HEK293 (cell line): ENCODE measurements around the gene TNIK.

Experiments
- CTCF ChIA-PET: fragments of 350-600 bp; formaldehyde crosslinking; extraction: SDS; loops from one replicate; lab custom pipeline; 2021; ENCODE audit warnings: antibody characterized with exemption; lab: Yijun Ruan, JAX
- POLR2A ChIA-PET: fragments of 300-600 bp; formaldehyde crosslinking; extraction: SDS; loops from one replicate; lab custom pipeline; 2020; ENCODE audit warnings: antibody characterized with exemption, inconsistent platforms; lab: Yijun Ruan, JAX
- H3K27ac ChIP-seq: fragments of 200-500 bp; sonication (Bioruptor generic); 2 replicates; pipeline ENCODE4 v1.5.1; 2014; ENCODE audit warnings: low read depth, low read length, control low read depth, inconsistent platforms; ENCODE audit errors: extremely low read depth
- H3K36me3 ChIP-seq, 2 experiments: fragments of 200-500 bp in 1 of 2; sonication (Bioruptor generic) in 1 of 2; 1 replicate in 1 of 2; 2 replicates in 1 of 2; pipeline ENCODE4 v1.5.1; 2014 to 2017; ENCODE audit warnings: inconsistent platforms in 2 of 2, low read length in 2 of 2; ENCODE audit not compliant: control insufficient read depth in 2 of 2, insufficient read depth in 1 of 2
- H3K4me1 ChIP-seq: fragments of 200-500 bp; sonication (Bioruptor generic); 2 replicates; pipeline ENCODE4 v1.5.1; 2014; ENCODE audit warnings: mild to moderate bottlenecking, low read length, inconsistent platforms; ENCODE audit not compliant: control insufficient read depth, insufficient read depth
- H3K4me3 ChIP-seq: 2 replicates; pipeline ENCODE4 v1.5.1; 2011; ENCODE audit warnings: low read depth, mild to moderate bottlenecking, control low read depth, low read length, moderate library complexity
- H3K9me3 ChIP-seq: fragments of 200-500 bp; sonication (Bioruptor generic); 2 replicates; pipeline ENCODE4 v1.5.1; 2014; ENCODE audit warnings: low read depth, low read length, inconsistent platforms; ENCODE audit not compliant: control insufficient read depth, insufficient read depth
- BCL6B ChIP-seq: fragments of 450-650 bp; formaldehyde crosslinking; IDR thresholded peaks from 2 replicates; pipeline ENCODE4 v1.5.1; 2017; ENCODE audit warnings: missing biosample characterization, missing genetic modification characterization
- FEZF1 ChIP-seq: fragments of 450-650 bp; formaldehyde crosslinking; IDR thresholded peaks from 2 replicates; pipeline ENCODE4 v1.5.1; 2016; ENCODE audit warnings: missing biosample characterization, missing genetic modification characterization
- GLIS1 ChIP-seq: fragments of 450-650 bp; formaldehyde crosslinking; IDR thresholded peaks from 2 replicates; pipeline ENCODE4 v1.5.1; 2016; ENCODE audit warnings: missing biosample characterization, missing genetic modification characterization
- HOXC10 ChIP-seq: sonication (generic); formaldehyde crosslinking; IDR thresholded peaks from 2 replicates; pipeline ENCODE4 v1.8.1; 2023; ENCODE audit warnings: mild to moderate bottlenecking, missing genetic modification reagents
- HOXD13 ChIP-seq: sonication (generic); formaldehyde crosslinking; IDR thresholded peaks from 2 replicates; pipeline ENCODE4 v1.8.0; 2022; ENCODE audit warnings: missing genetic modification reagents, borderline replicate concordance
- IKZF3 ChIP-seq: fragments of 450-650 bp; IDR thresholded peaks from 2 replicates; pipeline ENCODE4 v1.5.0; 2018; ENCODE audit warnings: missing biosample characterization, mild to moderate bottlenecking, missing genetic modification characterization, moderate library complexity
- KLF17 ChIP-seq: fragments of 450-650 bp; formaldehyde crosslinking; IDR thresholded peaks from 2 replicates; pipeline ENCODE4 v1.5.1; 2016; ENCODE audit warnings: missing biosample characterization, missing genetic modification characterization
- PRDM6 ChIP-seq: fragments of 450-650 bp; formaldehyde crosslinking; IDR thresholded peaks from 2 replicates; pipeline ENCODE4 v1.5.1; 2017; ENCODE audit warnings: missing biosample characterization, missing genetic modification characterization
- RBAK ChIP-seq: fragments of 450-650 bp; formaldehyde crosslinking; IDR thresholded peaks from 2 replicates; pipeline ENCODE4 v1.5.1; 2016; ENCODE audit warnings: missing biosample characterization, missing genetic modification characterization
- ZBTB21 ChIP-seq: fragments of 450-650 bp; formaldehyde crosslinking; IDR thresholded peaks from 2 replicates; pipeline ENCODE4 v1.5.1; 2017; ENCODE audit warnings: missing biosample characterization, missing genetic modification characterization
- ZBTB48 ChIP-seq: fragments of 450-650 bp; formaldehyde crosslinking; IDR thresholded peaks from 2 replicates; pipeline ENCODE4 v1.5.1; 2016; ENCODE audit warnings: missing biosample characterization, missing genetic modification characterization
- ZBTB7A ChIP-seq: fragments of 450-650 bp; formaldehyde crosslinking; IDR thresholded peaks from 2 replicates; pipeline ENCODE4 v1.5.1; 2016; ENCODE audit warnings: low read depth, missing biosample characterization, missing genetic modification characterization
- ZNF140 ChIP-seq: fragments of 450-650 bp; formaldehyde crosslinking; IDR thresholded peaks from 2 replicates; pipeline ENCODE4 v1.5.1; 2016; ENCODE audit warnings: missing biosample characterization, missing genetic modification characterization
- ZNF16 ChIP-seq: fragments of 450-650 bp; formaldehyde crosslinking; IDR thresholded peaks from 2 replicates; pipeline ENCODE4 v1.5.1; 2016; ENCODE audit warnings: low read depth, missing biosample characterization, missing genetic modification characterization
- ZNF248 ChIP-seq: fragments of 450-650 bp; formaldehyde crosslinking; IDR thresholded peaks from 2 replicates; pipeline ENCODE4 v1.5.1; 2017; ENCODE audit warnings: missing biosample characterization, missing genetic modification characterization
- ZNF274 ChIP-seq, 2 experiments: fragments of 200-500 bp in 1 of 2; fragments of 450-650 bp in 1 of 2; sonication (Bioruptor generic) in 1 of 2; formaldehyde crosslinking in 1 of 2; IDR thresholded peaks; 2 replicates each; pipeline versions ENCODE4 v1.5.1 to v1.6.1; 2014 to 2016; ENCODE audit warnings: borderline replicate concordance in 1 of 2, inconsistent platforms in 1 of 2, low read length in 1 of 2, missing biosample characterization in 1 of 2, missing genetic modification characterization in 1 of 2
- ZNF354C ChIP-seq: fragments of 450-650 bp; formaldehyde crosslinking; IDR thresholded peaks from 2 replicates; pipeline ENCODE4 v1.5.1; 2016; ENCODE audit warnings: missing biosample characterization, missing genetic modification characterization, low read depth, borderline replicate concordance
- ZNF423 ChIP-seq: fragments of 450-650 bp; formaldehyde crosslinking; IDR thresholded peaks from 2 replicates; pipeline ENCODE4 v1.5.1; 2016; ENCODE audit warnings: missing biosample characterization, missing genetic modification characterization
- ZNF555 ChIP-seq: fragments of 450-650 bp; formaldehyde crosslinking; conservative IDR thresholded peaks from 2 replicates; pipeline ENCODE4 v1.5.1; 2017; ENCODE audit warnings: missing biosample characterization, mild to moderate bottlenecking, missing genetic modification characterization, inconsistent platforms
- ZNF701 ChIP-seq: fragments of 450-650 bp; formaldehyde crosslinking; IDR thresholded peaks from 2 replicates; pipeline ENCODE4 v1.5.1; 2016; ENCODE audit warnings: missing biosample characterization, missing genetic modification characterization
- ZNF843 ChIP-seq: fragments of 450-650 bp; formaldehyde crosslinking; IDR thresholded peaks from 2 replicates; pipeline ENCODE4 v1.5.1; 2016; ENCODE audit warnings: missing biosample characterization, missing genetic modification characterization
- TF ChIP-seq, protein P1 (sequence below): fragments of 450-650 bp; formaldehyde crosslinking; IDR thresholded peaks from 2 replicates; pipeline ENCODE4 v1.5.1; 2016; ENCODE audit warnings: missing biosample characterization, missing genetic modification characterization

The TNIK gene

DNA sequence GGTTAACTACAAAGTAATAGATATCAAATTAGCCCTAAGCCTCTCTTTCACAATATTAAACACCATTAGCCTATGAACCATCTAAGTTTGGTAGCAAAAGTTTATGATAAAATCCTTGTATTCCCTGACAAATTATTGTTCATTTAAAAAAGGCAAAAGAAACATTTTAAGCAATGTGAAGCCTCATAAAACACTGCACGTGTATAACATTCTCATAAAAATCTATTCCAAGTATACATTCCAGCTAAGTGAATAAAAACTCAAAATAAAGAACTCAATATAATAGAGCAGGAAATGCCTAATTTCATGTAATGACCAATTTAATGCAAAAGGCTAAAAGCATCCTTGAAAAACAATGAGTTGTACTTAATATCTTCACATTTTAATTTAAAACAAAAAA is 27.7 kb downstream of the TNIK start:
- H3K4me1 ChIP-seq = peaks cover 2% of the 10 kb centered on the region; the same call in 1 of the 2 replicates
- no peaks in the 10 kb centered on the region for H3K36me3 ChIP-seq
- no peak overlapping the region for H3K4me3 ChIP-seq
- no peak for TF ChIP-seq ZNF16 (tag by site-specific recombination)
- peak; percentile 64 for TF ChIP-seq FEZF1
- TF ChIP-seq ZBTB21 (tag by site-specific recombination) = no peak
- TF ChIP-seq PRDM6 (tag by site-specific recombination) = peak; percentile 65
- TF ChIP-seq, all 188 proteins: peak for 2
- H3K9me3 ChIP-seq = no peaks in the 10 kb centered on the region
- H3K27ac ChIP-seq = no peak overlapping the region
- ChIA-PET CTCF (no interaction called here), POLR2A (no interaction called here)

GRCh38 chr3:171431550-171431949 is 28.7 kb downstream of the TNIK start:
- no peak overlapping the region for H3K4me3 ChIP-seq
- TF ChIP-seq BCL6B = no peak
- TF ChIP-seq ZNF701 = no peak
- TF ChIP-seq, protein P1, sequence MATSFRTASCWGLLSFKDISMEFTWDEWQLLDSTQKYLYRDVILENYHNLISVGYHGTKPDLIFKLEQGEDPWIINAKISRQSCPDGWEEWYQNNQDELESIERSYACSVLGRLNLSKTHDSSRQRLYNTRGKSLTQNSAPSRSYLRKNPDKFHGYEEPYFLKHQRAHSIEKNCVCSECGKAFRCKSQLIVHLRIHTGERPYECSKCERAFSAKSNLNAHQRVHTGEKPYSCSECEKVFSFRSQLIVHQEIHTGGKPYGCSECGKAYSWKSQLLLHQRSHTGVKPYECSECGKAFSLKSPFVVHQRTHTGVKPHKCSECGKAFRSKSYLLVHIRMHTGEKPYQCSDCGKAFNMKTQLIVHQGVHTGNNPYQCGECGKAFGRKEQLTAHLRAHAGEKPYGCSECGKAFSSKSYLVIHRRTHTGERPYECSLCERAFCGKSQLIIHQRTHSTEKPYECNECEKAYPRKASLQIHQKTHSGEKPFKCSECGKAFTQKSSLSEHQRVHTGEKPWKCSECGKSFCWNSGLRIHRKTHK (tag by site-specific recombination) = no peak
- TF ChIP-seq HOXD13 (CRISPR knock-in tag) = no peak
- TF ChIP-seq ZNF140 (tag by site-specific recombination) = no peak
- no peak for TF ChIP-seq KLF17
- no peak for TF ChIP-seq GLIS1 (tag by site-specific recombination)
- no peak for TF ChIP-seq ZNF274 (IDR thresholded peaks at IDR 0.05; ENCODE audit: low read length)
- TF ChIP-seq ZNF274 (tag by site-specific recombination; IDR thresholded peaks at IDR 0.05; ENCODE audit: borderline replicate concordance) = no peak
- TF ChIP-seq HOXC10 (CRISPR knock-in tag) = no peak
- no peak for TF ChIP-seq ZNF248 (tag by site-specific recombination)
- TF ChIP-seq RBAK (tag by site-specific recombination) = no peak
- TF ChIP-seq ZNF555 (tag by site-specific recombination) = no peak
- TF ChIP-seq IKZF3 (tag by site-specific recombination) = no peak
- no peak for TF ChIP-seq ZBTB7A (tag by site-specific recombination)
- no peak for TF ChIP-seq ZNF843 (tag by site-specific recombination)
- no peak for TF ChIP-seq ZNF354C (tag by site-specific recombination)
- TF ChIP-seq ZNF423 (tag by site-specific recombination) = no peak
- TF ChIP-seq FEZF1 = no peak
- TF ChIP-seq ZBTB48 = no peak
- H3K36me3 ChIP-seq = no peaks in the 10 kb centered on the region
- ChIA-PET CTCF (interaction anchor here (0.7 kb wide), 1 partner anchor 9 kb away, joined by 4 read pairs; no protein-coding TSS in a partner anchor), POLR2A (no interaction called here)
- no peak overlapping the region for H3K27ac ChIP-seq
- no peaks in the 10 kb centered on the region for H3K9me3 ChIP-seq
- peaks cover 2% of the 10 kb centered on the region; the same call in 1 of the 2 replicates for H3K4me1 ChIP-seq
